GM18858 (cell line): ENCODE measurements around the gene FOXK2.

Source experiments
- ATAC-seq: cut with Tn5 transposase; IDR thresholded peaks from one replicate; pipeline ENCODE4 v1.9.1; 2021; ENCODE audit not compliant: unreplicated experiment

FOXK2 gene

DNA sequence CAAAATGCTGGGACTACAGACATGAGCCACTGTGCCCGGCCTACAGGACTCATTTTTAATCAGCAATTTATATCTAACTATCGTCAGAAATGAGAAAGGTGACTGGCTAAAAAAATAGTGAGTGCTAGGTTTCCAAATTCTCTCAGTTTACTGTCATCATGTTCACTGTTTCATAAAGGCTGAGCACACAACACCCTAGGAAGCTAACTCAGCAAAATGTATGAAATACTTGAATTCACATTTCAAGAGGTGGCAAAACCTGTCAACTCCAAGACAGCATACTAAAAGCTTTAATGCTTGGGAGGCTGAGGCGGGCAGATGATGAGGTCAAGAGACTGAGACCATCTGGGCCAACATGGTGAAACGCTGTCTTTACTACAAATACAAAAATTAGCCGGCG, 112.0 kb downstream of the FOXK2 start:
- ATAC-seq: no peak

DNA sequence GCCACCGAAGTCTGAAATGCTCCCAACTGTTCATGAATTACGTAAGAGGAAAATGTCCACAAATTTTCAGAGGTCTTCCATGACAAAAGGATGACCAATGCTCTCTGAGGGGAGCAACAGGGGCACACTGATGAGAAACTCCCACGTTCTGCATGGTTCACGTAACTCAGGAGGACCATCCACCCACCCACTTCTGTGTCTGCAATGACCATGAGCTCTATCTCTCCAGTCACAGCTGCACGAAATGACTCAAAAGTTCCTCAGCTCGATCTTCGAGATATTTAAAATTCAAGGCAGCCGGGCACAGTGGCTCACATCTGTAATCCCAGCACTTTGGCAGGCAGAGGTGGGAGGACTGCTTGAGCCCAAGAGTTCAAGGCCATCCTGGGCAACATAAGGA, 112.9 kb downstream of the FOXK2 start:
- ATAC-seq: no peak

DNA sequence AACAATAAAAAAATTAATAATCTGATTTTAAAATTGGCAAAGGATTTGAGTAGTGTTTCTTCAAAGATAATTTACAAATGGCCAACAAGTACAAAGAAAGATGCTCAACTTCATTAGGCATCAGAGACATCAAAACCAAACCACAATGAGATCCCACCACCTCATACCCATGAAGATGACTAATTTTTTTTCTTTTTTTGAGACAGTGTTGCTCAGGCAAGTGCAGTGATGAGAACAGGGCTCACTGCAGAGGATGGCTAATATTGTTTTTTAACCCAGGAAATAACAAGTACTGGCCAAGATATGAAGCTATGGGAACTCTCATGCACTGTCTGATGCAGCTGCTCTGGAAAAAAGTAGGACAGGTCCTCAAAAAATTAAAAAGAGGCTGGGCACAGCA, 113.8 kb downstream of the FOXK2 start:
- ATAC-seq: no peak

DNA sequence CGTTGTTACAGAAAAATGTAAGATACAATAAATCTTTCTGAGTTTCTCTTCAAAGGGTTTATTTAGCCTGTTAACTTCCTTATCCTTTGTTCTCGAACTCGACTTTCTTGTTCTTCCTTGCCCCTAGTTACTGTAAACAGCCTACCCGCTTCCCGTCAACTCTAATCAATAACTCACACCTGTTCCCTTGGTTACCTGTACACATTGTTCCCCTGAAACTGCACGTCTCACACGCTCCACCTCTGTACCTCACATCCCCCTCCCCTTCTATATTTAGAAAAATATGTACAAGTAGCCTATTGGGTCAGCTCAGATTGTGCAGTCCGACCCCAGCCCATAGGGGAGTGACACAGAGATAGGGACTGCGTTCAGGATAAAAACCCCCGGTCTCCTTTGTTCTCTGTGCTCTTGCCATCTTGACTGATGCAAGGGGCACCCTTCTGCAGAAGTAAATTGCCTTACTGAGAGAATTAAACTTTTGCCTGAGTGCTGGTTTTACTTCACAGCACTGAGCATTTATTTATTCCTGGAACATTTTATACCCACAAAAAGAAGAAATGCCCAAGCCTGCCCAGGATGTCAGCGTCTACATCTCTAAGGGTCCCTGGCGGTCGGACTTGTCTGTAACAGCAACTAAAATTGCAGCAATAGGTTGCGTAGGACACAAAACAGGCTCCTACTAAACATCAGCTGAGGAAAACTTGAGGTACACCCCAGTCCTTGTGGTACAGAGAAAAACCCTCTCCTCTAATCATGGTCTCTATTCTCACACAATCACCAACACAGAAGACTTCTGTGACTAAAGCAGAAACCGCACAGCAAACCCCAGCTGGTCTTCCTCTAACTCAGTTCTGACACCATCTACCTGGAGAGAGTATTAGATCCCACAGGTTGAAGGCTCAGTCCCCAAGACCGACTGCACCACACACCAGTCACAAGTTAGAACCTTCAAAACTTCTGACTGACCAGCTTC, 117.4 kb downstream of the FOXK2 start:
- ATAC-seq: no peak

DNA sequence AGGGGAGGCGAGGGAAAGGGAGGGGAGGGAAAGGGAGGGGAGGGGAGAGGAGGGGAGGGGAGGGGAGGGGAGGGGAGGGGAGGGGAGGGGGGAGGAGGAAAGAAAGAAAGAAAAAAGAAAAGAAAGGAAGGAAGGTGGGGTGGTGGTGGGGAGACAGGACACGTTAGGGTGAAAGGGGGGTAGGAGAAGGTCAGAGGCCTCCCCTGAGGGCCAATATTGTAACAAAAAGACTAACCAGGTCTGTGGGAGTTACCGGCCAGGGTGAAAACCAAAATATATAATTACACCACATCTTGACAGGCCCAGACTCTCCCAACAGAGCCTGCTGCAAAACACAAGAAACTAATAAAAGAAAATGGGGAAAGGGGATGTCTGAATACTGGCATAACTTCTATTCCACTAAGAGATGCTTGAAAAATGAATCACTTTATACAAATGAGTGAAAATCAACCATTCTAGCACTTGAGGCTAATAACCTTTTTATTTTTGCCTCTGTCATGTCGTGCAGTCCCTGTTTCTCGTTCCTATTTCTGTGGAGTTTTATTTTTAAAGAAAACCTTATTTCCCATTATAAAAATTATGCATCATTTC, 118.7 kb downstream of the FOXK2 start:
- no peak for ATAC-seq

DNA sequence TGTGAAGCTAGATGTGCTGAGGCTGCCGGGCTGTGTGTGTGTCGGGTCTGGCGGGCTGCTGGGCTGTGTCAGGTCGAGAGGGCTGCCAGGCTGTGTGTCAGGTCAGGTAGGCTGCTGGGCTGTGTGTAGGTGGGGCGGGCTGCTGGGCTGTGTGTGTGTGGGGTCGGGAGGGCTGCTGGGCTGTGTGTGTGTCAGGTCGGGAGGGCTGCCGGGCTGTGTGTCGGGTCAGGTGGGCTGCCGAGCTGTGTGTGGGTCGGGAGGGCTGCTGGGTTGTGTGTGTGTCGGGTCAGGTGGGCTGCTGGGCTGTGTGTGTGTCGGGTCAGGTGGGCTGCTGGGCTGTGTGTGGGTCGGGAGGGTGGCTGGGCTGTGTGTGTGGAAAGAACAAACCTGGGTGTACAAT, 120.1 kb downstream of the FOXK2 start:
- ATAC-seq: no peak

DNA sequence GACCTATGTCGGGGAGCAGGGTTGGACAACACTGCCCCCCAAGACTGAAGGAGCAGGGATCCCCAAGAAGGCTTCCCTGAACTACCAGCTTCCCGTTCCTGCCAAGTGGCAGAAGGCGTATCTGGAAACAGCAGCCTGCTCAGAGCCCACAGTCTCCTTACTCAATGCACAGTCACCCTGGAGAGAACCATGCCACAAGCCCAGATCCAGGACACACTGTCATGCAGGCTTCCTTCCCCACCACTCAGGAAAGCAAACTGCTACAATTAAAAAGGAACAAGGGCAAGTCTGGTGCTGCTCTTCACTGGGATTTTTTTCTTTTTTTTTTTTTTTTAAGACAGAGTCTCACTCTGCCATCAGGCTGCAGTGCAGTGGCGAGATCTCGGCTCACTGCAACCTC, 120.5 kb downstream of the FOXK2 start:
- no peak for ATAC-seq

DNA sequence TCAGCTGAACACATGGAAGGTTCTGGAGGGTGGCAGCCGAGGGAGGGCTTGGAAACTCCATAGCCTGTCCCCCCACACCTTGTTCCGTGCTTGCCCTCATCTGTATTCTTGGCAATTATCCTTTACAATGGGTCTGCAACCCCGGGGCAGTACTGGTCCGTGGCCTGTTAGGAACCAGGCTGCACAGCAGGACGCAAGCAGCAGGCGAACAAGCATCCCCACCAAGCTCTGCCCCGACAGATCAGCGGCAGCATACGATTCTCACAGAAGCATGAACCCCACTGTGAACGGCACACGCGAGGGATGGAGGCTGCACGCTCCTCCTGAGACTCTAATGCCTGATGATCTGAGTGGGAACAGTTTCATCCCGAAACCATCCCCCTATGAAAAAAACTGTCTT, 122.5 kb downstream of the FOXK2 start:
- ATAC-seq: no peak

DNA sequence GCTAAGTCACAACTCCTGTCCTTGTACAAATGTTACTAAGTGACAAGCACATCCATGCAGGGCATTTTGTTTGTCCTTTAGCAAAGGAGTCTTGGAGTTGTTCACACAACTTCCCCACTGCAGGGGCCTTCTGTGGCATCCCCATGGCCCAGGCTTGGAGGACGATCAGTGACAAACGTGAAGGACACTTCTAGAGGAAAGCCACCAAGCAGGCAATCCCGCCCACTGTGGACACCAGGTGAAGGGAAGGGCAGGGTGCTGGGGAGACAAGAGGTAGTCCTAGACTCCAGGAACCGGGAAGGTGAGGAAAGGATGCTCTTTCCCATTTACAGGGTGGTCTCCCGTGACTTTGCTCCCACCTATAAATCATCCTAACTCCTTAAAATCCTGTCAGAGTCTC, 124.6 kb downstream of the FOXK2 start:
- ATAC-seq: no peak

DNA sequence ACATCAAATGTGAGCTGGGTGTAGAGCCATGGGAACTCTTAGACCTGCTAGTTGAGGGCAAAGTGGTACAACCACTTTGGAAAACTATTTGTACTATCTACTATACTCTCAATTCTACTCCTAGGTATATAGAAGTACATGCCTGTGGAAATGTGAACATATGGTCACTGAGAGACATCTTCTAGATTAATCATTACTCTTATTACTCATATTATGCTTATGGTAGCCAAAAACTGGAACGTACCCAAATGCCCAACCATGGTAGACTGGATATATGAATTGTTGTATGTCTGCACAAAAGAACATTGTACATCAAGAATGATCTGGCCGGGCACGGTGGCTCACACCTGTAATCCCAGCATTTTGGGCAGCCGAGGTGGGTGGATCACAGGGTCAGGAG, 126.0 kb downstream of the FOXK2 start:
- ATAC-seq: no peak

DNA sequence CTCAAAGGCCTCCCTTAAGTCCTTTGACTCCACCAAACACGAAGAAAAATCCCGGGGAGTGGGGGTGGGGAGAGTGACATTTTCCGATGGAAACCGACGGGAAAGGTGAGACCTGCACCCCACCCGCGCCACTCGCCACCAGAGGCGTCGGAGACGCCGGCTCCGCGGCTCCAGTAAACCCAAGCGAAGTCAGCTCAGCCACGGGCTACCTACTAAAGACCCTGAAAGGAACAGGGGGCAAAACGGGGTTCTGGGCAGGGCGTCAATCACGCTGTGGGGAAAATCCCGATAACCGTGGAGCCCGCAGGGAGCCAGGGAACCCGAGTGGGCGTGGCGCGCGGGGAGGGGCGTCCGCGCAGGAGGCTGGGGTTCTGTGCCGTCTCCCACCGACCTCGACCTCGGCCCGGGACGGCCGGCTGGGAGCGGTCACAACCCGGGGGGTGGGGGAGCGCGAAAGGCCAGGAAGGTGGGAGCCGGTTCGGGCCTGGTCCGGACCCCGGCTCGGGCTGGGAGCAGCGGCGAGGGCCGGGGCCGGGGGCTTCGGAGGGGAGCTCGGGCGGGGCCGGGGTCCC, 128.1 kb downstream of the FOXK2 start:
- peak; percentile 23 for ATAC-seq

DNA sequence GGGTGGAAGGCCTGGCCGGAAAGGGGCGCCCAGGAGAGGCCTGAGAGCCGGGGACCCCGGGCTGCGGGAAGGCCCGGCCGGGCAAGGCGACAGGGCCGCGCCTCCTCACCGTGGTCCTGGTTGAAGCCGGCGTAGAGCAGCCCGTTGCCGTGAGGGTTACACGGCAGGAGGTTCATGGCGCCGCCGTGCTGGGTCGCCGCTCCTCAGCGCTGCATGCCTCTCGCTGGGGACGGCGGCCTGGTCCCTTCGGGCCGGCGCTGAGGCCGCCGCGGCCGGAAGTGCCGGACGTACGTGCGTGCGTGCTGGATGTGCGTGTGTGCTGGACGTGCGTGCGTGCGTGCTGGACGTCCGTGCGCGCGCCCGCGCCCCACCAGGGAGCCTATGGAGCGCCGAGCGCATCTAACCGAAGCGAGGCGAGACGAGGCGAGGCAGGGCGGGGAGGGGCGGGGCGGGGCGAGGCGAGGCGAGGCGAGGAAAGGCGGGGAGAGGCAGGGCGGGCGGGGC, 128.7 kb downstream of the FOXK2 start, which contains the start of gene WDR45B:
Gene WDR45B (minus strand): TSS at position 280 of the 504 bp plus-strand sequence. CDS start 104 bp downstream, at position 176.
- peak; percentile 73 for ATAC-seq

DNA sequence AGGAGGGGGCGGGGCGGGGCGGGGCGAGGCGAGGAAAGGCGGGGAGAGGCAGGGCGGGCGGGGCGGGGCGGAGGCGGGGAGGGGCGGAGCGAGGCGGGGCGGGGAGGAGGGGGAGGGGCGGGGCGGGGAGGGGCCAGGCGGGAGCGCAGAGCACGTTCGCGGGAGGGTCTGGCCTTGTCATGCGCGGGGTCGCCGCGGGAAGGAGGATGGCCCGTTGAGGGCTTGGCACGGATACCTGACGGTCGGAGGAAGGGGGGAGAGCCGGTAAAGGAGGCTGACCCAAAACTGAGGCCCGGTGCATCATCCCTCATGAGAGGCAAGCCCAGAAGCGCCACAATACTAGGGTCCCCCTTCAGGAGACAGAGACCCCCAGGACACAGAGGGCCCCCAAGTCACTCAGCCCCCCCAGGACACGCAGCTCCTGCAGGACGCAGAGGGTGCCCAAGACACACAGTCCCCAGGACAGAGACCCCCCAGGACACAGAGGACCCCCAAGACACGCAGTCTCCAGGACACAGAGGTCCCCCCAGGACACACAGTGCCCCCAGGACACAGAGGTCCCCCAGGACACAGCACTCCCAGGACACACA, 129.3 kb downstream of the FOXK2 start:
- no peak for ATAC-seq

DNA sequence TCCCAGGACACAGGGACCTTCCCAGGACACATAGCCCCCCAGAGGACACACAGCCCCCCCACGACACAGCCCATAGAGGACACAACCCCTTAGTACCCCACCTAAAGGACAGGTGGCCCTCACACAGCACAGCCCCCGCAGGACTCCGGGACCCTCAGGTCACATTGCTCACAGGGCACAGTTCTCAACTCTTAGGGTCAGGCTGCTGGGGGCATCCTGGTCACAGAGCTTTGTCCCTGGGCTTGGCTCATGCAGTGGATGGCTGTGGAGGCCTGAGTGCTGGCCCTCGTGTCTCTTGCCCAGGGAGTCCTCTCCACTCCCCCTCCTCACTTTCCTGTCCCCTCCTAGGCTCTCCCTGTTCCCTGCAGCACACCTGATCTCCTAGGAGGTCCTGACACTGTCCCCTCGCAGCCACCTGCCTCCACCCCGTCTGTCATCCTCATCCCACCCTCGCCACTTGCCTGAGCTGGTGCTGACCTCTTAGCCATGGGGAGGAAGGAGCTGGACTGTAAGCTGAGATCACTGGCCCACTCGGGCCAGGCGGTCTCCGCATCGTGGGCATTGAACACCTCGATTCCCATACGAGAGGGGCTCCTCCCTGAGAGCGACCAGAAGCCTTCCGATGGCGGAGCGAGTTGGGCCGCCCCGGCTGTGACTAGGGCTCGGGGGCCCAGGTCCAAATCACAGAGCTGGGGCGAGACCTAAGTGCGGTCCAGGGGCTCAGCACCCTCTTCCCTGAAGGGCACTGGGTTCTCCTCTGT, 130.1 kb downstream of the FOXK2 start:
- no peak for ATAC-seq

DNA sequence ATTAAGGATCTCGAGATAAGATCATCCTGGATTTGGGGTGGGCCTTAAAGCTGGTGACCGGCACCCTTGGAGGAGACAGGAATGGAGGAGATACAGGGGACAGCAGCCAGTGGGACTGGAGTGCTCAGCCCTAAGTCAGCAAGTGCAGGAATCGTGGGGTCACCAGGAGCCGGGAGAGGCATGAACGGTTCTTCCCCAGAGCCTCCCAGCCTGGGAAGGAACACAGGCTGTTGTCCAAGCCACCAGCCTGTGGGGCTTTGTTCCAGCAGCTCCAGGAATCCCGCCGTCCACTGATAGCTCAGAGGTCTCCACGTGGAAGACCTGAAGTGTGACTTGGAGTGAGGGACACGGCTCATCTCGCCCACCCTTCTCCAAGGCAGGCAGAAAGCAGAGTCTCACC, 131.2 kb downstream of the FOXK2 start:
- ATAC-seq: no peak

DNA sequence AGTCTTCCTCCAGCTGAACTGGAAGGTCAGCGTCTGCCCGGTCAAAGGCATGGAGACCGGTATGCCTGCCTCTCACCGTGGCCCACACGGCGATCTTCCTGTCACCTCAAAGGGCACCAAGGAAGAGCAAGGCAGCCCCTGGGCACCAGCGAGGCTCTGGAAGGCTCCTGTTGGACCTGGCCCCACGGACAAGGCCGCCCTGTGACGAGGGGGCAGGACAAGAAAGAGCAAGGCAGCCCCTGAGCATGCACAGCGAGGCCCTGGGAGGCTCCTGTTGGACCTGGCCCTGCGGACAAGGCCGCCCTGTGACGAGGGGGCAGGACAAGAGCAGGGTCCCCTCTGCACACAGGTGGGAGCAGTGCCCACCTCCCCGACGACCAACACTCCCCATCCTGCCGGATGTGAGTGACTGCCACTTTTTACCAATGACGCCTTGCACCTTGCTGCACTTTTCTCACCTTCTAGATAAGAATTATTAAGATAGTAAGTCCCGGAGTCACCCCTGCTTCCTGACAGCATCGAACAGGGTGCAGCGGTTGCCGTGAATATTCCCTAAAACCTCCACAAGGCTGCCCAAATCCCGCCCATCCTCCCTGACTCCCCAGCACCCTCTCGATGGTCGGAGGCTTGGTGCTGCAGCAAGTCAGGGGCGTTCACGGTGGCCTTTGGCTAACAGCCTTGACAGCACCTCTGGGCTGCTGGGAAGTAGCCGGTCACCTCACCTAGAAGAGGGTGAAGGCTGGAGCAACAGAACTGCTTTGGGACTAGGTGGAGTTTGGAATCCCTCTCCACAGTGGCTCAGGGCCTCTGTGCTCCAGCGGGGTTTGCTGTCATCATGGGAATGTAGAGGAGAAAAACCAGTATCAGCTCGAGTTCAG, 134.4 kb downstream of the FOXK2 start:
- no peak for ATAC-seq
